Measurements from ENCODE around the gene AP2B1. TPM values are rescaled to one million over a fixed set of nuclear protein-coding genes. Genes with fewer than 3 reads are reported as not detected.
A peak's percentile ranks its signal among the peaks of the same experiment; 100 is the strongest.

The AP2B1 gene
- total RNA-seq, 2 donors from 2014 or later = 44.5 to 68.3 TPM

DNA sequence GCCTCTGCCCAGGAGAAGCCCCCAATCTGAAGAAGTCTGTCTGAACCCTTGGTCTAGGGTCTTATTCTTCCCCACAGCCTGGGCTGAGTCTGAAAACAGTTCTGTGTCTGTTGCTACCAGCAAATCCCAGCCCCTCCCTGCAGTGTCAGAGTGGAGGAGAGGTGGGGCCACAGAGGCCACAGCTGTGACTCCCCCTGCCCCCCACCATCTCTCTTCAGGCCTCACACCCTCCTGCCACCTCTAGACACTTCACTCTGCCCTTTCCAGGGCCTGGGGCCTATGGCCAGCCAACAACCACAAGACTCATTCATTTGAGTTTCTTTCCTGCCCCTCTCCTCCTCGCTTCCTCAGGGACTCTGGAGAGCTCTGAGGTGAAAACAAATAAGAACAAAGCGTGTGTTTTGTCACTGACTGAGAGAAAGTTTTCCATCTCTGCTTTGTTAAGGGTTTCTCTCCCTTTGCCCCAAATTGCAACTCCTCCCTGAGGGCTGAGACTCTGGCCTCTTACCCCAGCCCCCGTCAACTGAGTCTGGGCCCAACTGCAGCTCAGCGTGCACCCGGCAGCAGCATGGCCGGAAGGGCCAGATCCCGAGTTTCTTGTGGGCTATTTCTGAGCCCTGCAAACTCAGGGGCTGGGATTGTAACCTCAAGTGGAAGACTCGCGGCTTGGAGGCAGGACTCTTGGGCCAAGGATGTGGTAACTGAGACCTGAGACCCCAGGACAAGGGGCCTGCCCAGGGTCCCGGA lies 186.7 kb downstream of the AP2B1 start:
- TF ChIP-seq, protein P1, sequence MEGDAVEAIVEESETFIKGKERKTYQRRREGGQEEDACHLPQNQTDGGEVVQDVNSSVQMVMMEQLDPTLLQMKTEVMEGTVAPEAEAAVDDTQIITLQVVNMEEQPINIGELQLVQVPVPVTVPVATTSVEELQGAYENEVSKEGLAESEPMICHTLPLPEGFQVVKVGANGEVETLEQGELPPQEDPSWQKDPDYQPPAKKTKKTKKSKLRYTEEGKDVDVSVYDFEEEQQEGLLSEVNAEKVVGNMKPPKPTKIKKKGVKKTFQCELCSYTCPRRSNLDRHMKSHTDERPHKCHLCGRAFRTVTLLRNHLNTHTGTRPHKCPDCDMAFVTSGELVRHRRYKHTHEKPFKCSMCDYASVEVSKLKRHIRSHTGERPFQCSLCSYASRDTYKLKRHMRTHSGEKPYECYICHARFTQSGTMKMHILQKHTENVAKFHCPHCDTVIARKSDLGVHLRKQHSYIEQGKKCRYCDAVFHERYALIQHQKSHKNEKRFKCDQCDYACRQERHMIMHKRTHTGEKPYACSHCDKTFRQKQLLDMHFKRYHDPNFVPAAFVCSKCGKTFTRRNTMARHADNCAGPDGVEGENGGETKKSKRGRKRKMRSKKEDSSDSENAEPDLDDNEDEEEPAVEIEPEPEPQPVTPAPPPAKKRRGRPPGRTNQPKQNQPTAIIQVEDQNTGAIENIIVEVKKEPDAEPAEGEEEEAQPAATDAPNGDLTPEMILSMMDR (IDR thresholded peaks at IDR 0.05) = no peak
- no peak for DNase-seq (ENCODE audit: low spot score)
- no peaks in the 10 kb centered on the region for H3K27me3 ChIP-seq (replicated peaks; ENCODE audit: insufficient read depth)
- peak overlapping the region; percentile 87 to 94 for H3K27ac ChIP-seq
- H3K4me3 ChIP-seq = peak overlapping the region; percentile 58
- no peaks in the 10 kb centered on the region for H3K9me3 ChIP-seq
- no peaks in the 10 kb centered on the region for H3K36me3 ChIP-seq
- H3K4me1 ChIP-seq (ENCODE audit: control insufficient read depth in 1 of 2, low read depth in 2 of 2) = peaks cover 12 to 32% of the 10 kb centered on the region in 2 donors
- no peak for ATAC-seq (ENCODE audit: insufficient number of reproducible peaks, low FRiP score, low read depth)

GRCh38 chr17:35774499-35774898 lies 187.4 kb downstream of the AP2B1 start:
- TF ChIP-seq, protein P1 (IDR thresholded peaks at IDR 0.05) = no peak

DNA sequence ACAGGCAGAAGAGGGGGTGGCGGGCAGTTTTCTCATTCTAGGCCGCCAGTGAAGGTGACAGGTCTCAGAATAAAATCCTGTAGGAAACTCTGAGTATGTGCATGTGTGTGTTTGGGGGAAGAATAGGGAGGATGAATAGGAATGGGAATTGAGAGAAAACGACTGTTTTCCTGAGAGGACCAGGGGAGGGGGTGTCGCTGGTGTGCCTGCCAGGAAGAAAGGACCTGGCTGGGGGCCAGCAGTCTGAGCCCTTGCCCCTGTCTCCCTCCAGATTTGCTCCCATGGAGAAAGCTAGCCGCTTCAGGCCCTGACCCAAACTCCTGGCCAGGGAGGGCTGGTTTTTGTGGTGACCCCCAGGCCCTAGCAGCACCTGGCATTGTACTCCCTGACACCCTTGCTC lies 187.9 kb downstream of the AP2B1 start:
- no peaks in the 10 kb centered on the region for H3K9me3 ChIP-seq
- TF ChIP-seq, protein P1 (IDR thresholded peaks at IDR 0.05) = no peak
- no peak for DNase-seq (ENCODE audit: low spot score)
- peak overlapping the region; percentile 58 for H3K4me3 ChIP-seq
- no peak for ATAC-seq (ENCODE audit: insufficient number of reproducible peaks, low FRiP score, low read depth)
- peak overlapping the region; percentile 87 to 94 for H3K27ac ChIP-seq
- no peaks in the 10 kb centered on the region for H3K27me3 ChIP-seq (replicated peaks; ENCODE audit: insufficient read depth)
- no peaks in the 10 kb centered on the region for H3K36me3 ChIP-seq
- H3K4me1 ChIP-seq (ENCODE audit: control insufficient read depth in 1 of 2, low read depth in 2 of 2) = peaks cover 12 to 32% of the 10 kb centered on the region in 2 donors

More at GRCh38 chr17:35774499-35774898, 187.4 kb downstream of the AP2B1 start:
- peak overlapping the region; percentile 87 to 94 for H3K27ac ChIP-seq
- no peaks in the 10 kb centered on the region for H3K36me3 ChIP-seq
- H3K27me3 ChIP-seq (replicated peaks; ENCODE audit: insufficient read depth) = no peaks in the 10 kb centered on the region
- DNase-seq (ENCODE audit: low spot score) (peak; percentile 50), ATAC-seq (ENCODE audit: insufficient number of reproducible peaks, low FRiP score, low read depth) (peak; percentile 75)
- H3K9me3 ChIP-seq = no peaks in the 10 kb centered on the region
- H3K4me1 ChIP-seq (ENCODE audit: control insufficient read depth in 1 of 2, low read depth in 2 of 2) = peaks cover 12 to 32% of the 10 kb centered on the region in 2 donors
- peak overlapping the region; percentile 58 for H3K4me3 ChIP-seq

- Histone ChIP-seq H3K4me1 (ENCODE audit: control insufficient read depth in 1 of 2, low read depth in 2 of 2) (peaks cover 12 to 32% of the 10 kb centered on the region in 2 donors), H3K4me3 (peak overlapping the region; percentile 58), H3K27ac (peak overlapping the region; percentile 87 to 94), H3K9me3 (no peaks in the 10 kb centered on the region), H3K36me3 (no peaks in the 10 kb centered on the region), H3K27me3 (replicated peaks; ENCODE audit: insufficient read depth) (no peaks in the 10 kb centered on the region)
- no peak for DNase-seq (ENCODE audit: low spot score)
- TF ChIP-seq, protein P1 (IDR thresholded peaks at IDR 0.05) = no peak
- ATAC-seq (ENCODE audit: insufficient number of reproducible peaks, low FRiP score, low read depth) = no peak
Observed at GRCh38 chr17:35775583-35775982, 188.5 kb downstream of the AP2B1 start.

Other genes with a start within 250 kb of the AP2B1 start
- gene SLFN11, start 213.7 kb upstream of the AP2B1 start, total RNA-seq = 10 to 100 TPM; 53.5 to 87.1 TPM
- 10 to 100 TPM; 10.4 to 25.3 TPM for gene SLFN12, start 154.8 kb upstream of the AP2B1 start, total RNA-seq
- 10 to 100 TPM; 10.7 to 28.9 TPM for gene SLFN13, start 138.6 kb upstream of the AP2B1 start, total RNA-seq
- gene SLFN12L, start 49.6 kb upstream of the AP2B1 start, total RNA-seq = 1 to 10 TPM; 4.1 to 4.2 TPM
- not detected for gene SLFN14, start 26.5 kb upstream of the AP2B1 start, total RNA-seq
- 1 to 10 TPM; 1.1 to 2.8 TPM for gene PEX12, start 8.8 kb upstream of the AP2B1 start, total RNA-seq
- 10 to 100 TPM in 1 of 2 donors, 1 to 10 TPM in 1; 2.4 to 24.1 TPM for gene RASL10B, start 144.3 kb downstream of the AP2B1 start, total RNA-seq
- gene GAS2L2, start 165.9 kb downstream of the AP2B1 start, total RNA-seq = not detected
- not detected for gene C17orf50, start 173.6 kb downstream of the AP2B1 start, total RNA-seq
- gene MMP28, start 208.3 kb downstream of the AP2B1 start, total RNA-seq = 10 to 100 TPM in 1 of 2 donors, 1 to 10 TPM in 1; 4.8 to 18.5 TPM
- gene TAF15, start 222.2 kb downstream of the AP2B1 start, total RNA-seq = 10 to 100 TPM; 35.7 to 91.1 TPM

All from thoracic aorta (tissue), 2 donors.